ENCODE results near the gene P2RX4. TPM values are rescaled to one million over a fixed set of nuclear protein-coding genes. Genes with fewer than 3 reads are reported as not detected.

The P2RX4 gene
- total RNA-seq, 3 donors from 2014 or later: 83.6 to 194 (median 132) TPM

GRCh38 chr12:121260091-121260490 lies 50.2 kb downstream of the P2RX4 start:
- Histone ChIP-seq H3K4me1 (ENCODE audit: low read depth) (no peaks in the 10 kb centered on the region), H3K4me3 (no peak overlapping the region), H3K36me3 (ENCODE audit: low read depth) (peaks cover 4% of the 10 kb centered on the region), H3K9me3 (no peaks in the 10 kb centered on the region)
- ATAC-seq: no peak
- intact Hi-C loops (cut with DNase I, micrococcal nuclease): no loop called here
- no peak for DNase-seq
- no peak for TF ChIP-seq CTCF (IDR thresholded peaks at IDR 0.05)

GRCh38 chr12:121261398-121261797 lies 51.5 kb downstream of the P2RX4 start:
- ATAC-seq: no peak
- no peaks in the 10 kb centered on the region for H3K4me1 ChIP-seq (ENCODE audit: low read depth)
- H3K36me3 ChIP-seq (ENCODE audit: low read depth): peaks cover 4% of the 10 kb centered on the region
- no peak for DNase-seq
- no peaks in the 10 kb centered on the region for H3K9me3 ChIP-seq
- no peak for TF ChIP-seq CTCF (IDR thresholded peaks at IDR 0.05)
- H3K4me3 ChIP-seq: no peak overlapping the region
- intact Hi-C loops (cut with DNase I, micrococcal nuclease): no loop called here

DNA sequence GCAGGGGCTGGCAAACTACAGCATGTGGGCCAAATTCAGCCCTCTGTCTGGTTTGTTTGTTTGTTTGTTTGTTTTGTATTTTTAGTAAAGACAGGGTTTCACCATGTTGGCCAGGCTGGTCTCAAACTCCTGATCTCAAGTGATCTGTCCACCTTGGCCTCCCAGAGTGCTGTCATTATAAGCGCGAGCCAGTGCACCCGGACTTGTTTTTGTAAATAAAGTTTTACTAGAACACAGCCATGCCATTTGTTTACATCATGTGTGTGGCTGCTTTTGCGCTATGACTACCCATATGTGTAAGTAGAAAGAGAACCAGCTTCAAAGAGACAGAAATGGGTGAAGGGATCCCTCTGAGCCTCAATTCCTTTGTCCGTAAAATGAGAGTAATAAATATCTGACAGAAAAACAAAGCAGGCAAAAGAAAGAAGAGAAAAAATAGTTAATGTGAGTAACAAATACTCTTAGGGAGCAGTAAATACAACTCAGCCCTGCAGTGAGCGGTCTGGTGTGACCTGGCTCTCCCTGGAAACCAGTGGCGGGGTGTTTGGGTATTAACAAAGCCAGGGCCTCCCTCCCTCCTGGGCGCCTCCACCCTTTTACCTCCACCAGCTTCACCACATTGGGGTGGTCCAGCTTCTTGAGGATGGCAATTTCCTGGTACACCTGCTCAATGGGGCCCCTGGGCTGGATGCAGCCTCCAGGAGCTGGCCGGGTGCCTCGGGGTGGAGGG lies 53.4 kb downstream of the P2RX4 start:
- Histone ChIP-seq H3K36me3 (ENCODE audit: low read depth) (peaks cover 4% of the 10 kb centered on the region), H3K4me1 (ENCODE audit: low read depth) (no peaks in the 10 kb centered on the region), H3K4me3 (no peak overlapping the region), H3K9me3 (no peaks in the 10 kb centered on the region)
- ATAC-seq (no peak), DNase-seq (no peak)
- intact Hi-C loops (cut with DNase I, micrococcal nuclease): no loop called here
- no peak for TF ChIP-seq CTCF (IDR thresholded peaks at IDR 0.05)

DNA sequence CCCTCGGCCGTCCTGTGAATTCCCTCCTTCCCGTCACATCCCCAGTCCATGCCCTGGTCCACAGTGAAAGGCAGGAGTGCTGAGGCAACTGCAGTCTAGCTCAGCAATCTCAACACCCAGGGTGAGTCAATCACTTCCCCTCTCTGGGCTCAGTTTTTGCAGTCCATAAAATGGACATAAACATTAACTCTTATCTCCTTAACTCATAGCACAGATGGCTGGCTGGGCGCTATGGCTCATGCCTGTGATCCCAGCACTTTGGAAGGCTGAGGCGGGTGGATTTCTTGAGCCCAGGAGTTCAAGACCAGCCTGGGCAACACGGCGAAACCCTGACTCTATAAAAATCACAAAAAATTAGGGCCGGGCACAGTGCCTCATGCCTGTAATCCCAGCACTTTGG lies 54.2 kb downstream of the P2RX4 start:
- DNase-seq: no peak
- no peaks in the 10 kb centered on the region for H3K4me1 ChIP-seq (ENCODE audit: low read depth)
- H3K9me3 ChIP-seq: no peaks in the 10 kb centered on the region
- no peak for TF ChIP-seq CTCF (IDR thresholded peaks at IDR 0.05)
- ATAC-seq: no peak
- peaks cover 4% of the 10 kb centered on the region for H3K36me3 ChIP-seq (ENCODE audit: low read depth)
- intact Hi-C loops (cut with DNase I, micrococcal nuclease): no loop called here
- H3K4me3 ChIP-seq: no peak overlapping the region

GRCh38 chr12:121264951-121265515 lies 55.1 kb downstream of the P2RX4 start:
- Histone ChIP-seq H3K36me3 (ENCODE audit: low read depth) (peaks cover 4% of the 10 kb centered on the region), H3K9me3 (no peaks in the 10 kb centered on the region), H3K4me1 (ENCODE audit: low read depth) (no peaks in the 10 kb centered on the region), H3K4me3 (no peak overlapping the region)
- no peak for DNase-seq
- TF ChIP-seq CTCF (IDR thresholded peaks at IDR 0.05): no peak
- no peak for ATAC-seq
- intact Hi-C loops (cut with DNase I, micrococcal nuclease): no loop called here

Measured in mucosa of descending colon (tissue), 3 donors.